Stimulated activated naive CD8-positive, alpha-beta T cell treated with anti-CD3 and anti-CD28 coated beads, Interleukin-15, amount 100 ng/mL, for 72 hours (primary cell): ENCODE measurements around the gene LRRC45.

Experiments used
- ATAC-seq: fragments of 150-1000 bp; cut with Tn5 transposase; 2 replicates; pipeline ENCODE4 v1.10.0; 2021; ENCODE audit warnings: mild to moderate bottlenecking, moderate library complexity
- DNase-seq, 2 donors: peaks; one replicate each; pipeline ENCODE4 v3.0.0; 2021 to 2022
- H3K27ac Mint-ChIP-seq, 2 donors: one replicate each; pipeline ENCODE4 v1.8.0; 2022; ENCODE audit warnings: mild to moderate bottlenecking in 2 of 2, mixed read lengths in 2 of 2, moderate library complexity in 2 of 2
- H3K27me3 Mint-ChIP-seq: one replicate; pipeline ENCODE4 v1.8.0; 2022; ENCODE audit warnings: mixed read lengths
- H3K4me1 Mint-ChIP-seq: one replicate; pipeline ENCODE4 v1.8.0; 2022; ENCODE audit warnings: mild to moderate bottlenecking, mixed read lengths
- H3K4me3 Mint-ChIP-seq, 2 donors: one replicate each; pipeline ENCODE4 v1.8.0; 2022; ENCODE audit warnings: mild to moderate bottlenecking in 2 of 2, mixed read lengths in 2 of 2, moderate library complexity in 1 of 2
- H3K9me3 Mint-ChIP-seq, 2 donors: one replicate each; pipeline ENCODE4 v1.8.0; 2022; ENCODE audit warnings: mixed read lengths in 2 of 2

The LRRC45 gene

DNA sequence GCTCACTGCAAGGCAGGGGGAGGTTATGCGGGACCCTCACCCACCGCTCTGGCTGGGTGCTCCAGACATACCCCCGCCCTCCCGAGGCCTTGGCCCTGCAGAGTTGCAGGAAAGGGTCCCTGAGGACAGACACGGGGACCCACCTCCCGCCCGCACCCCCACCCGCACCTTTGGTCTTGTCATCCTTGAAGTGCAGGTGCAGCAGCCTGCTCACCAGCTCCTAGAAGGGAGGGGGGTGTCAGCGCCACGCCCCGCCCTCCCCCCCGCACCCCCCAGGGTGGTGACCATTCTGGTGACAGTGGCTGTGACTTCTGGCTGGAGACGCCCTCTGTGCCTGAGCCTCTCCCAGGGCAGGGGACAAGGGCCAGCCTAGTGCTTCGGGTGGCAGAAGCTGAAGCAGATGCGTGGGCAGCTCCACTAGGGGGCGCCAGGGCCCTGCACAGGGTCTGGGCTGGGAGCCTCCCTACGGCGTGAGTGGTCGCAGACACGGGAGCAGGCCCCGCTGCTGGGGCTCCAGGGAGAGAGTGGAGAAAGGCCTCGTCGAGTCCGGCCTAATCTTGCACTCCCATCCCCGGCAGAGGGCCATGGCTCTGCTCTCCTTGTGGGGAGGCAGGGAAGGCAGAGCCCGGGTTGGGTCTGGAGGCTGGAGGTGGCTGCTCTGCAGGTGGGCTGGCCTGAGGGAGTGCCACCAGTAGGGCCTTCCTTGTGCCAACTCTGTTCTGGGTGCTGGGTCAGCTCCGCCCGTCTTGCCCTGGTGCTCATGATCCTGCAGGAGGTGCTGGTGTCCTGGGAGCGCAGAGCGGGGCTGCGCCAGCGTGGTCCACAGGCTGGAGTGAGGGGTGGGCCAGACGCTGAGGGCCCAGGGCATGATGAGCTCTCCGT lies 3.2 kb upstream of the LRRC45 start:
- Mint-ChIP-seq H3K27ac (no peak overlapping the region), H3K4me3 (peak overlapping the region in 1 of 2 donors; percentile 35), H3K27me3 (no peaks in the 10 kb centered on the region), H3K4me1 (peaks cover 51% of the 10 kb centered on the region), H3K9me3 (no peaks in the 10 kb centered on the region)
- ATAC-seq = no peak
- DNase-seq = peak; percentile 71 to 75

DNA sequence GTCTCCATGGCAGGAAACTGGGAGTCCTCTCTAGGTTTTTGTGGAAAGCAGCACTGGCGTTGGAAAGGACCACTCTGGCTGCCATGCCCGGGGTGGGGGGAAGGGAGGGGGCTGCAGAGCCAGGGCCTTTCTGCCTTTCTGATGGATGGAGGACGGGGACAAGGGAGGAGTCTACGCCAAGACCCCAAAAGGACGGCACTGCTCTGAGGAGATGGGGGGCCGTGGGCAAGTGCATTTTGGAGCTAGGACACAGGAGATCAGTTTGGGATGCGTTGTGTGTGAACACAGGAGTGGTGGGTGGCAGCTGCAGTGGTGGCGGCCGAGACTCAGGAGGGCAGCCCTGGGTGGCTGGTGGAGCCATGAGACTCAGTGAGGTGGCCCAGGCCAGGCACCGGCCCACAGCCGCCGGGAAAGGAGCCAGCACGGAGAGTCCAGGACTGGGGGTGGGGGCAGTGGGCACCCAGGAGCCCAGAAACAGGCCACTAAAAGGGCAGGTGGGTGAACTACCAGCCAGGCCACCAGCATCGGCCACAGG lies 2.5 kb upstream of the LRRC45 start:
- H3K27ac Mint-ChIP-seq = no peak overlapping the region
- no peaks in the 10 kb centered on the region for H3K27me3 Mint-ChIP-seq
- peaks cover 51% of the 10 kb centered on the region for H3K4me1 Mint-ChIP-seq
- H3K9me3 Mint-ChIP-seq = no peaks in the 10 kb centered on the region
- H3K4me3 Mint-ChIP-seq = peak overlapping the region; percentile 36 to 93
- ATAC-seq = no peak
- DNase-seq = no peak

DNA sequence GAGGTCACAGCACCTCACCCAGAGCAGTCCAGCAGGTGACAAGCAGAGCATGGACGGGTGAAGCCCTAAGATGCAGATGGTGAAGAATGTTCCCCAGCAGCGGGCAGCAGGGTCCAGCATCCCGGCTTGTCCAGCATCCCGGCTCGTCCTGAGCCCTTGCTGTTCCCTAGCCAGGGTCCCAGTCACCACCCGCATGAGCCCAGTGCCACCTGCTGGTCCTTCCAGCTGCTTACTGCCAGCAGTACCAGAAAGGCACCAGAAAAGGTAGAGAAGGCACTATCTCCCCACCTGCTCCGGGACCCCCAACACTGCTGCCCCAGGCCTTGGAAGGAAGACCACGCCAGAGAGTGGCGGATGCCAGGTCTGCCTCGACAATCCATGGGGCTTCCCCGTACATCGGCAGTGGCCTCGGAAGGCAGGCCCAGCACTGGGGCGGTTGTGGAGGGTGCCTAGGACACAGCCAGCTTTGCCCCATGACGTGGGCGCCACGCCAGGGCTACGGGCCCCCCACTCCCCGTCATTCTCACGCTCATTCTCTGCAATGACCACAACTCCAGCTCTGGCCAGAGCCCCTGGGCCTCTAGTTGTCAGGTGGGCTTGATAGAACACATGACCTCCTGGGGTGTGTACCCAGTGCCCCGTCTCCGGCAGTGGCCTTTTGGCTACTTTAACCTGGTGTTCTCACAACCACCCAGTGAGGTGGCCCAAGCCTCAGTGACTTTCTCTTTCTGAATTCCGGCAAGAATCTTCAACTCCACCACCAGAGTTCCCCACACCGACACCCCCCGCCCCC lies 1.8 kb upstream of the LRRC45 start:
- H3K27me3 Mint-ChIP-seq = no peaks in the 10 kb centered on the region
- no peaks in the 10 kb centered on the region for H3K9me3 Mint-ChIP-seq
- ATAC-seq (no peak), DNase-seq (peak; percentile 65 to 70)
- H3K4me3 Mint-ChIP-seq = peak overlapping the region; percentile 86 to 93
- peaks cover 51% of the 10 kb centered on the region for H3K4me1 Mint-ChIP-seq
- peak overlapping the region; percentile 61 to 93 for H3K27ac Mint-ChIP-seq

DNA sequence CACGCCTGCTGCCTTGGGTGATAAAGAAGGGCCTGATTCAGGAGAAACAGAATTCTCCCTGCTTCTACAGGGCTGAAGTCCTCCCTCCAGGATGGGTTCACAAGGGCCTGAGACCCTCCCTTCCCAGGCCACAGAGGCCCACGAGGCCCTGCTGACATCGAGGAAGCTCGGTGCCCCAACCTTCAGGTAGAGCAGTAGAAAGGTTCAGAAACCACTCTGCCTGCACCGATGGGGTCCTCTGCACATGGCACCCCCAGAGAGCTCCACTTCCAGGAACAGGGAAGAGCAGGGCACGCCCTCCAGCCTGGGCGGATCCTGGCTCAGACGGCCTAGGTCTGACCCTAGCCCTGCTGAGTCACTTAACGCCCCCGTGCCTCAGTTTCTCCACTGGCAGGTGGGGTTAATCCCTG lies 1.2 kb upstream of the LRRC45 start:
- no peak for DNase-seq
- peak overlapping the region; percentile 86 to 93 for H3K4me3 Mint-ChIP-seq
- H3K27ac Mint-ChIP-seq = peak overlapping the region; percentile 61 to 93
- H3K4me1 Mint-ChIP-seq = peaks cover 51% of the 10 kb centered on the region
- no peak for ATAC-seq
- H3K9me3 Mint-ChIP-seq = no peaks in the 10 kb centered on the region
- no peaks in the 10 kb centered on the region for H3K27me3 Mint-ChIP-seq

DNA sequence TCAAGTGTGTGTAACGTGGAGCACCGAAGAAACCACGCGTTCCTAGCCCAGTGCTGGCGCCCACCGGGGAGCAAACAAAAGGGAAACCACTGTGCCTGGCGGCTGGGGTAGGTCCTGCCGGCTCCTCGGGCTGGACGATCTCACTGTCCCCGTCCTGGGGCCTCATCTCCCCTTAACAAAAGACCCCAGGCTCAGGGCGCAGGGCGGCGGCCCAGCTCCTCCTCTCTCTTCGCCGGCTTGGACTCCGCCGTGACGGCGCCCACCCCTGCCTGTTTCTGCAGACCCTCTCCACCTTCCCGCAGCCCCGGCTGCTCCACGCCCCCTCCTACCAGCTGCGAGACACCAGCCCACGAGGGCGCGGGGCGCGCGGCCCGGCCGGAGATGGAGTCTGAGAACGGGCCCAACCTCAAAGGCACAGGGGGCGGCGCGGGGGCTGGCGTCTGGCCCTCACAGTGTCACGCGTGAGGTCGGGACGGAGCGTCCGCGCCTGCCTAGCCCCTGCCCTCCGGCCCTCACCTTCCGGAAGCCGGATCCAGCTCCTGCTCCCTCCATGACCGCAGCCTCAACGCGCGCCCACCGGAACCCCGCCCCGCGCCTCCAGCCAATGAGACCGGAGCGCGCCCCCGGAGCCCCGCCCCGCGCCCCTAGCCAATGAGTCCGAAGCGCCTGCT lies 660 bp upstream of the LRRC45 start, which contains the start of gene CENPX:
CENPX (minus strand) TSS at position 569 of the 671 bp plus-strand sequence; CDS start at position 552, 17 bp downstream.
- ATAC-seq = peak; percentile 21
- no peak for DNase-seq
- peak within 1 kb of the TSS; percentile 61 to 93 for H3K27ac Mint-ChIP-seq
- no peaks in the 10 kb centered on the region for H3K27me3 Mint-ChIP-seq
- peak within 1 kb of the TSS; percentile 86 to 93 for H3K4me3 Mint-ChIP-seq
- H3K9me3 Mint-ChIP-seq = no peaks in the 10 kb centered on the region
- peaks cover 54% of the 10 kb centered on the region for H3K4me1 Mint-ChIP-seq

DNA sequence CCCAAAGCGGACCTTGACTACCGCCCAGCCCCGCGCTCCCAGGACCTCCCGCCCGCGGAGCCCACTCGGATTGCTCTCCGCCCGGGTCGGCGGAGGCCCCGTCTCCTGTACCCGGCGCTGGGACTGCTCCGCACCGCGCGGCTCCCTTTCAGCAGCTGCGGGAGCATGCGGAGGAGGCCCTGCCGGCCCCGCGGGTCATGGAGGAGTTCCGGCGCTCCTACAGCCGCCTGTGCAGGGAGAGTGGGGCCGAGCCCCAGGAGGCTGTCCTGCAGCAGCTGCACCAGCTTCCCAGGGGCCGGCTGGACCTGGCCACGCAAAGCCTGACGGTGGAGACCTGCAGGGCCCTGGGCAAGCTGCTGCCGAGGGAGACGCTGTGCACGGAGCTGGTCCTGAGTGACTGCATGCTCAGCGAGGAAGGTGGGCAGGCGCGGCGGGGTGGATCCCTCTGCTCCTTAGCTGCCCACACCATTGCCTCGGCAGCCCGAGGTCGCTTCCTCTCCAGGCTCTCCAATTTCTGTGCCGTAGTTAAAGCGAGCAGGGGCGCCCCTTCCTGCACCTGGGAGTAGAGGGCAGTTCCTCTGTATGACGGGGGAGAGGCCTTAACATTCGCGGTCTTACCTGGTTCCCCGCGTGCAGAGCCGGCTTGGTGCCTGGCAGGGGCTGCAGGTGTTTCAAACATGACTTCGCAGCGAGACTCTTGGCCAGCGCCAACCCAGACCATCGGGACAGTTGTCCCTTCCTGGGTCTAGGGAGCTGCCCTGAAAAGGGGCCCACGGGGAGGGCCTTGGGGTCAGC lies 539 bp downstream of the LRRC45 start:
- ATAC-seq = peak; percentile 10
- no peaks in the 10 kb centered on the region for H3K27me3 Mint-ChIP-seq
- peaks cover 52% of the 10 kb centered on the region for H3K4me1 Mint-ChIP-seq
- H3K27ac Mint-ChIP-seq = peak overlapping the region in 1 of 2 donors; percentile 27
- H3K4me3 Mint-ChIP-seq = peak overlapping the region; percentile 85 to 86
- DNase-seq = peak in 1 of 2 donors; percentile 46
- no peaks in the 10 kb centered on the region for H3K9me3 Mint-ChIP-seq

DNA sequence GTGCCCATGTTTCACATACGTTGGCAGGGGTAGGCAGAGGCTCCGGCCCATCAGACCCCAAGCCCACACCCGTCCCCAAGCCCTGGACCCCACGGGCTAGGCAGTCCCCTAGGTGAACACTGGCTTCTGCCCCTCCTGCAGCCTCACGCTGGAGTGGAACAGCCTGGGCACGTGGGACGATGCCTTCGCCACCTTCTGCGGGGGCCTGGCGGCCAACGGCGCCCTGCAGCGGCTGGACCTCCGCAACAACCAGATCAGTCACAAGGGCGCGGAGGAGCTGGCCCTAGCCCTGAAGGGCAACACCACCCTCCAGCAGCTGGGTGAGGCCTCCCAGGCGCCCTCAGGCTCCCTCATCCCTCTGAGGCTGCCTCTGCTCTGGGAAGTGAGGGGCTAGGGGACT lies 1.8 kb downstream of the LRRC45 start:
- Mint-ChIP-seq H3K4me3 (no peak overlapping the region), H3K9me3 (no peaks in the 10 kb centered on the region), H3K4me1 (peaks cover 55% of the 10 kb centered on the region), H3K27ac (no peak overlapping the region), H3K27me3 (no peaks in the 10 kb centered on the region)
- DNase-seq (no peak), ATAC-seq (no peak)

DNA sequence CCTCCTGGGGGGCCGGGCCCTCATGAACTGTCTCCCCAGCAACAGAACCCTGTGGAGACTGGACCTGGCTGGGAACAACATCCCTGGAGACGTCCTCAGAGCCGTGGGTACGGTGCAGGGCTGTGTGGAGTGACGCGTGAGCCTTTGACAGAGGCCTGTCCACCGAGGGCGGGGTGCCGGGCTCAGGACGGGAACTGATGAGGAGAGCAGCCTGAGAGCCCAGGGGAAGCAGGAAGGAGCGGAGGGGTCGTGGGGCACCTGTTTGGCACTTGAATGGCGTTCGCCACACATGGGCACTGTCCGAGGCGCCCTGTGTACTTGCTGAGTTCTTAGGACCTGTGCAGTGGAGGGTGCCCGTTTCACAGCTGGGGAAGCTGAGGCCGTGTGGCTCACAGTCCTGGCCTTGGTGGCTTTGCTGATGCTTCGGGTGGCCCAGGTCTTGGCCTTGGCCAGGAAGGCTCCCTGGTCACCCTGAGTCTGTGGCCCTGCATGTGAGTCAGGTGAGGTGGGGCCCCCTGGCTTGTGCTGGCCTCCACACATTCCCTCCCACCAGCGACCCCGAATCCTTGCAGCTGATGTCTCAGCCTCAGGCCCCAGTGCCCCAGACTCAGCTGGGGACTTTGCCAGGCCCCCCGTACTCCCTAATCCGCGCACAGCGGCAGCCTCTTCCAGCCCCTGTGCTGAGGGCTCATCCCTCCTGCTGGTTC lies 2.4 kb downstream of the LRRC45 start:
- ATAC-seq = no peak
- DNase-seq = no peak
- H3K27ac Mint-ChIP-seq = no peak overlapping the region
- H3K4me1 Mint-ChIP-seq = peaks cover 52% of the 10 kb centered on the region
- no peaks in the 10 kb centered on the region for H3K27me3 Mint-ChIP-seq
- H3K9me3 Mint-ChIP-seq = no peaks in the 10 kb centered on the region
- H3K4me3 Mint-ChIP-seq = no peak overlapping the region

DNA sequence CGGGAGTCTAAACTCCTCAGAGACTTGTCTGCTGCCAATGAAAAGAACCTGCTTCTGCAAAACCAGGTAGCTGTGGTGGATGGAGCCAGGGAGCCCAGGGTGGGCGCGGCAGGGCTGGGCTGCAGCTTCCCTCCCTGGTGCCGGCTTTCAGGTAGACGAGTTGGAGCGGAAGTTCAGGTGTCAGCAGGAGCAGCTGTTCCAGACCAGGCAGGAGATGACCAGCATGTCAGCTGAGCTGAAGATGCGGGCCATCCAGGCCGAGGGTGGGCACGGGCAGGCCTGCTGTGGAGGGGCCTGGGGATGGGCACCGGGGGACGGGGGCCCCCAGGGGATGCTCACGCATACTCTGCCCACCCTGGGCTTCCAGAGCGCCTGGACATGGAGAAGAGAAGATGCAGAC lies 5.1 kb downstream of the LRRC45 start:
- Mint-ChIP-seq H3K27ac (no peak overlapping the region), H3K4me3 (no peak overlapping the region), H3K27me3 (no peaks in the 10 kb centered on the region), H3K9me3 (no peaks in the 10 kb centered on the region), H3K4me1 (peaks cover 36% of the 10 kb centered on the region)
- ATAC-seq (no peak), DNase-seq (no peak)

DNA sequence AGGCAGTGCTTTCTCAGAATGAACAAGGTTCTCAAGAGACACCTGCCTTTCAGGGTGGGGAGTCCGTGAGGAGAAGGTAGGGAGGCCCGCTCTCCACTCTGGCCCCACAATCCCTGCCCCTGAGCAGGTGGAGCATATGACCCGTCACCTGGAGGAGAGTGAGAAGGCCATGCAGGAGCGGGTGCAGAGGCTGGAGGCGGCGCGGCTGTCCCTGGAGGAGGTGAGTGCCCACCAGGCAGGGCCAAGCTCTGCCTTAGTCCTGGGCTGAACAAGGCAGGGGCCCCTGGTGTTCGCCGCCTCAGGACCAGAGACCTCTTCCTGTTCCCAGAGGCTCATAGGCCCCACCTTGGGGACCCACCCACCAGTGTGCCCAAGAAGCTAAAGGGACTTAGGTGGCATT lies 5.9 kb downstream of the LRRC45 start:
- Mint-ChIP-seq H3K27me3 (no peaks in the 10 kb centered on the region), H3K9me3 (no peaks in the 10 kb centered on the region), H3K4me3 (no peak overlapping the region), H3K4me1 (peaks cover 31% of the 10 kb centered on the region), H3K27ac (no peak overlapping the region)
- ATAC-seq = no peak
- no peak for DNase-seq

DNA sequence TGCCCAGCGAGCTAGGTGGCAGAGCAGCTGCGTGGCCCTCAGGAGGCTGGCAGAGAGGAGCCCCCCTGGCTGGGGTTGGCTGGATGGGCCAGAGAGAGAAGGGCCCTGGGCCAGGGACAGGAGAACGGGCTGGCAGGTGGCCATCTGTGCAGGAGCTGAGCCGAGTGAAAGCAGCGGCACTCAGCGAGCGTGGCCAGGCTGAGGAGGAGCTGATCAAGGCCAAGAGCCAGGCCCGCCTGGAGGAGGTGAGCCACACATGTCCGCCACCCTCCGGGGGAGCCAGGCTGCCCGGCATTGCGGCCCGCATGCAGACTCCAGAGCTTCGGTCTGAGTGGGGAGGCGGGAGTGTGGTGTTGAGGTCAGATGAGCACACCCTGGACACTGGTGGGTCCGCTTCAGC lies 6.3 kb downstream of the LRRC45 start:
- Mint-ChIP-seq H3K9me3 (no peaks in the 10 kb centered on the region), H3K4me3 (peak overlapping the region; percentile 16 to 56), H3K27ac (no peak overlapping the region), H3K4me1 (peaks cover 27% of the 10 kb centered on the region), H3K27me3 (no peaks in the 10 kb centered on the region)
- no peak for DNase-seq
- no peak for ATAC-seq

DNA sequence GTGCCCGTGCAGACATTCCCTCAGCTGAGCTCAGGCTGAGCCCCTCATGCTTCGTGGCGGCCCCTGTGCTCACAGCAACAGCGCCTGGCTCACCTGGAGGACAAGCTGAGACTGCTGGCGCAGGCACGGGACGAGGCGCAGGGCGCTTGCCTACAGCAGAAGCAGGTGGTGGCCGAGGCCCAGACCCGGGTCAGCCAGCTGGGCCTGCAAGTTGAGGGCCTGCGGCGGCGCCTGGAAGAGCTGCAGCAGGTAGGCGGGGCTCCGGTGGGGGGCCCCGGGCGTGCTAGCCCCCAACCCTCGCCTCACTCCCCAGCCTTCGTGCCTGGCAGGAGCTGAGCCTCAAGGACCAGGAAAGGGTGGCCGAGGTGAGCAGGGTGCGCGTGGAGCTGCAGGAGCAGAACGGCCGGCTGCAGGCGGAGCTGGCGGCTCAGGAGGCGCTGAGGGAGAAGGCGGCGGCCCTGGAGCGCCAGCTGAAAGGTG lies 6.9 kb downstream of the LRRC45 start:
- peak overlapping the region in 1 of 2 donors; percentile 97 for H3K4me3 Mint-ChIP-seq
- no peaks in the 10 kb centered on the region for H3K27me3 Mint-ChIP-seq
- peaks cover 24% of the 10 kb centered on the region for H3K4me1 Mint-ChIP-seq
- DNase-seq (no peak), ATAC-seq (peak; percentile 2)
- no peak overlapping the region for H3K27ac Mint-ChIP-seq
- H3K9me3 Mint-ChIP-seq = no peaks in the 10 kb centered on the region

DNA sequence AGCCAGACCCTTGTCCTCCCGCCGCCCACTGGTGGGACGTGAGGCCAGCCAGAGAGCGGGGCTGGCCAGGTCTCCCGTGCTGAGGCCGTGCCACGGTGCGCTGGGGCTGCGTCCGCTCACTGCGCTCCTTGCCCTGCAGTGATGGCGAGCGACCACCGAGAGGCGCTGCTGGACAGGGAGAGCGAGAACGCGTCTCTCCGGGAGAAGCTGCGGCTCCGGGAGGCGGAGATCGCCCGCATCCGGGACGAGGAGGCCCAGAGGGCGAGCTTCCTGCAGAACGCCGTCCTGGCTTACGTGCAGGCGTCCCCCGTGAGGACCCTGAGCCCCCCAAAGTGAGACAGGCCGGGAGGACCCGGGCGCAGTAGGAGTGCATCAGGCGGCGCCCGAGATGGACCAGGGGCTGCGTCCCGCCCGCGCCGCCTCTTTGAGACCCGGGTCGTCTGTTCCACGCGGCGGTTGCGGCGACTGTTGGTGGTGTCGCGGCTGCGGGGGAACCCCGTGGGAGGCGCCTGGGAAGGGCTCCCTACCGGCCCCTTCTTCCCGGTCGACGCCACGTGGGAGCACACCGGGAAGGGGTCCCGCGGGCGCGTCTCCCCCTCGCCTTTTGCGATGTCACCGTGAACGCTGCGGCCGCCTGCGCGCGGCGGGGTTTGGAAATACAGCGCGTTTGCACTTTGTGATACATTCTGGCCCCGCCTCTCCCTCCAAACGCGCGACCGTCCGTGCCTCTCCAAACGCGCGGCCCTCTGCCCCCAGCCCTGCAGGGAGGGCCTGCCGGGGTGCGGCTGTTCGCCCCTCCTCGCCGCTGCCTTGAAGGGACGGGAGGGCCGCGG lies 7.6 kb downstream of the LRRC45 start:
- peak; percentile 75 for ATAC-seq
- Mint-ChIP-seq H3K27me3 (no peaks in the 10 kb centered on the region), H3K27ac (peak overlapping the region in 1 of 2 donors; percentile 25)

More for the DNA sequence above, 7.6 kb downstream of the LRRC45 start:
- Mint-ChIP-seq H3K4me3 (peak overlapping the region; percentile 92 to 97), H3K9me3 (no peaks in the 10 kb centered on the region), H3K4me1 (peaks cover 28% of the 10 kb centered on the region)
- peak; percentile 88 for DNase-seq
